Measurements from ENCODE around the gene ASTN2.

ASTN2 gene

GRCh38 chr9:117374076-117374725 is 40.7 kb downstream of the ASTN2 start:
- peaks cover 56% of the 10 kb centered on the region for H3K79me2 ChIP-seq (ENCODE audit: control insufficient read depth, low read length)
- H3K4me2 ChIP-seq (ENCODE audit: low read length) = no peak overlapping the region
- no peaks in the 10 kb centered on the region for H3K9me2 ChIP-seq (replicated peaks; ENCODE audit: control insufficient read depth, low read length)
- no peak overlapping the region for H3K4me3 ChIP-seq (ENCODE audit: low read length)
- no peaks in the 10 kb centered on the region for H3F3A ChIP-seq (ENCODE audit: control insufficient read depth, insufficient read depth)
- no peaks in the 10 kb centered on the region for H3K9me3 ChIP-seq (ENCODE audit: control insufficient read depth, insufficient read depth, low read length)
- no peaks in the 10 kb centered on the region for H4K20me1 ChIP-seq (ENCODE audit: control insufficient read depth, insufficient read depth, low read depth, low read length)
- H3K27ac ChIP-seq (ENCODE audit: low read depth, low read length) = no peak overlapping the region
- no peak for TF ChIP-seq EZH2phosphoT487 (IDR thresholded peaks at IDR 0.05; ENCODE audit: borderline replicate concordance, low read length)
- TF ChIP-seq, protein P1, sequence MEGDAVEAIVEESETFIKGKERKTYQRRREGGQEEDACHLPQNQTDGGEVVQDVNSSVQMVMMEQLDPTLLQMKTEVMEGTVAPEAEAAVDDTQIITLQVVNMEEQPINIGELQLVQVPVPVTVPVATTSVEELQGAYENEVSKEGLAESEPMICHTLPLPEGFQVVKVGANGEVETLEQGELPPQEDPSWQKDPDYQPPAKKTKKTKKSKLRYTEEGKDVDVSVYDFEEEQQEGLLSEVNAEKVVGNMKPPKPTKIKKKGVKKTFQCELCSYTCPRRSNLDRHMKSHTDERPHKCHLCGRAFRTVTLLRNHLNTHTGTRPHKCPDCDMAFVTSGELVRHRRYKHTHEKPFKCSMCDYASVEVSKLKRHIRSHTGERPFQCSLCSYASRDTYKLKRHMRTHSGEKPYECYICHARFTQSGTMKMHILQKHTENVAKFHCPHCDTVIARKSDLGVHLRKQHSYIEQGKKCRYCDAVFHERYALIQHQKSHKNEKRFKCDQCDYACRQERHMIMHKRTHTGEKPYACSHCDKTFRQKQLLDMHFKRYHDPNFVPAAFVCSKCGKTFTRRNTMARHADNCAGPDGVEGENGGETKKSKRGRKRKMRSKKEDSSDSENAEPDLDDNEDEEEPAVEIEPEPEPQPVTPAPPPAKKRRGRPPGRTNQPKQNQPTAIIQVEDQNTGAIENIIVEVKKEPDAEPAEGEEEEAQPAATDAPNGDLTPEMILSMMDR (IDR thresholded peaks at IDR 0.05; ENCODE audit: low read depth, low read length, poor library complexity, severe bottlenecking) = no peak
- no peaks in the 10 kb centered on the region for H3K27me3 ChIP-seq (ENCODE audit: control insufficient read depth, low read length)
- peaks cover 14% of the 10 kb centered on the region for H3K36me3 ChIP-seq (ENCODE audit: control insufficient read depth, low read length)
- no peaks in the 10 kb centered on the region for H3K4me1 ChIP-seq (ENCODE audit: control insufficient read depth, low read length)

- peaks cover 35% of the 10 kb centered on the region for H3K4me1 ChIP-seq (ENCODE audit: control insufficient read depth, low read length)
- no peaks in the 10 kb centered on the region for H3K27me3 ChIP-seq (ENCODE audit: control insufficient read depth, low read length)
- no peak overlapping the region for H3K27ac ChIP-seq (ENCODE audit: low read depth, low read length)
- H3K4me3 ChIP-seq (ENCODE audit: low read length) = no peak overlapping the region
- H3F3A ChIP-seq (ENCODE audit: control insufficient read depth, insufficient read depth) = no peaks in the 10 kb centered on the region
- H3K4me2 ChIP-seq (ENCODE audit: low read length) = no peak overlapping the region
- H3K79me2 ChIP-seq (ENCODE audit: control insufficient read depth, low read length) = peaks cover 47% of the 10 kb centered on the region
- no peaks in the 10 kb centered on the region for H3K9me3 ChIP-seq (ENCODE audit: control insufficient read depth, insufficient read depth, low read length)
- TF ChIP-seq EZH2phosphoT487 (IDR thresholded peaks at IDR 0.05; ENCODE audit: borderline replicate concordance, low read length) = no peak
- TF ChIP-seq, protein P1 (IDR thresholded peaks at IDR 0.05; ENCODE audit: low read depth, low read length, poor library complexity, severe bottlenecking) = no peak
- H4K20me1 ChIP-seq (ENCODE audit: control insufficient read depth, insufficient read depth, low read depth, low read length) = no peaks in the 10 kb centered on the region
- H3K9me2 ChIP-seq (replicated peaks; ENCODE audit: control insufficient read depth, low read length) = no peaks in the 10 kb centered on the region
- H3K36me3 ChIP-seq (ENCODE audit: control insufficient read depth, low read length) = peaks cover 11% of the 10 kb centered on the region; the same call in 1 of the 2 replicates
Measured at GRCh38 chr9:117368684-117369230, 46.1 kb downstream of the ASTN2 start.

DNA sequence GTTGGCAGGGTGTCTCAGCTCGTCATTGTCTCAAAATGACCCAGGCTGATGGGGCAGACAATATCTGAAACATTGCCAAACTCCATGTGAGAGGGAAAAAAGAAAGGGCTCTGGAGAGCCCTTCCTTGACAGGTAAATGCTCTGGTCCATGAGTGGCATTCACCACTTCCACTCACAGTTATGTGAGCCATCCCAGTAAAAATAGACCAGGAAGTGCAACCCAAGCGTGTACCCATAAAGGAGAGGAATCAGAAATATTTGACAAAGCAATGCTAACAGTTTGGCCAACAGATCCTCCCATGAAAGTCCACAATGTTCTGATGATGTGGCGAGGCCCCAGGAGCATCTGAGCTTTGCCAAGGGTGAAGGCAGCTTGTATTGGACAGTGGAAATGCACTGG is 49.4 kb downstream of the ASTN2 start:
- H3K27ac ChIP-seq (ENCODE audit: low read depth, low read length) = no peak overlapping the region
- no peaks in the 10 kb centered on the region for H3K9me2 ChIP-seq (replicated peaks; ENCODE audit: control insufficient read depth, low read length)
- no peaks in the 10 kb centered on the region for H4K20me1 ChIP-seq (ENCODE audit: control insufficient read depth, insufficient read depth, low read depth, low read length)
- no peak for TF ChIP-seq EZH2phosphoT487 (IDR thresholded peaks at IDR 0.05; ENCODE audit: borderline replicate concordance, low read length)
- TF ChIP-seq, protein P1 (IDR thresholded peaks at IDR 0.05; ENCODE audit: low read depth, low read length, poor library complexity, severe bottlenecking) = no peak
- H3K4me2 ChIP-seq (ENCODE audit: low read length) = no peak overlapping the region
- H3K9me3 ChIP-seq (ENCODE audit: control insufficient read depth, insufficient read depth, low read length) = no peaks in the 10 kb centered on the region
- H3K4me3 ChIP-seq (ENCODE audit: low read length) = no peak overlapping the region
- H3K27me3 ChIP-seq (ENCODE audit: control insufficient read depth, low read length) = no peaks in the 10 kb centered on the region
- peaks cover 16% of the 10 kb centered on the region for H3K36me3 ChIP-seq (ENCODE audit: control insufficient read depth, low read length)
- H3K79me2 ChIP-seq (ENCODE audit: control insufficient read depth, low read length) = peaks cover 38% of the 10 kb centered on the region
- no peaks in the 10 kb centered on the region for H3F3A ChIP-seq (ENCODE audit: control insufficient read depth, insufficient read depth)
- H3K4me1 ChIP-seq (ENCODE audit: control insufficient read depth, low read length) = peaks cover 53% of the 10 kb centered on the region

Data from DOHH2 (cell line).